NCI-H748 (cell line): ENCODE data around the gene SLC22A17.

Experiments used
- DNase-seq: peaks from one replicate; lab custom pipeline; 2025; ENCODE audit not compliant: unreplicated experiment; lab: John Stamatoyannopoulos, UW

The SLC22A17 gene

GRCh38 chr14:23316300-23316699 is 36.4 kb downstream of the SLC22A17 start:
- no peak for DNase-seq

GRCh38 chr14:23310546-23310945 is 42.1 kb downstream of the SLC22A17 start:
- DNase-seq: no peak

GRCh38 chr14:23308721-23309445 is 43.8 kb downstream of the SLC22A17 start:
- no peak for DNase-seq

DNA sequence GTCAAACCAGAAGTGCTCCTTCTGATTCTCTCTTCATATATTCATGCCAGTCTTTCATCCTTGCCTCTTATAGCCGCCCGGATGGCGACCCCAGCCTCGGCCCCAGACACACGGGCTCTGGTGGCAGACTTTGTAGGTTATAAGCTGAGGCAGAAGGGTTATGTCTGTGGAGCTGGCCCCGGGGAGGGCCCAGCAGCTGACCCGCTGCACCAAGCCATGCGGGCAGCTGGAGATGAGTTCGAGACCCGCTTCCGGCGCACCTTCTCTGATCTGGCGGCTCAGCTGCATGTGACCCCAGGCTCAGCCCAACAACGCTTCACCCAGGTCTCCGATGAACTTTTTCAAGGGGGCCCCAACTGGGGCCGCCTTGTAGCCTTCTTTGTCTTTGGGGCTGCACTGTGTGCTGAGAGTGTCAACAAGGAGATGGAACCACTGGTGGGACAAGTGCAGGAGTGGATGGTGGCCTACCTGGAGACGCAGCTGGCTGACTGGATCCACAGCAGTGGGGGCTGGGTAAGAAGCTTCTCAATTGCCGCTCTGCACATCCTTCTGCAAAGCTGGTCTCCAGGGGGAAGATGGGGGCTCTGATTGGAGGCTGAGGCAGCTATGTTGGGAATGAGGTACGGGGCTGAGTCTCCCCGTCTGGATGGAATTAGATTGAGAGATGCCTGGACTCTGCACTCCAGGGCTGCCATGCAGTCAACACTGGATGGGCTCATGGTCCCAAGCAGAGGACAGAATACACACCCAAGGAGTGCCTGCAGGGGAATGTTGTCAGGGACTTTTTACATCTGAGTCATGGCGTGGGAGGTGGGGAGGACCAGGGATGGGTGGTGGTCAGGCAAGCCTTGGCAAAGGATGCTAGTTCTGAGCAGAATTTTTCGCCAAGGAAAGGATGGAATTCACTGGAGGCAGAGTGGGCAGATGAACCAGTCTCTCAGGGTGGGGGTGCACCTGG is 44.7 kb downstream of the SLC22A17 start:
- no peak for DNase-seq

GRCh38 chr14:23307146-23307530 is 45.5 kb downstream of the SLC22A17 start:
- no peak for DNase-seq

DNA sequence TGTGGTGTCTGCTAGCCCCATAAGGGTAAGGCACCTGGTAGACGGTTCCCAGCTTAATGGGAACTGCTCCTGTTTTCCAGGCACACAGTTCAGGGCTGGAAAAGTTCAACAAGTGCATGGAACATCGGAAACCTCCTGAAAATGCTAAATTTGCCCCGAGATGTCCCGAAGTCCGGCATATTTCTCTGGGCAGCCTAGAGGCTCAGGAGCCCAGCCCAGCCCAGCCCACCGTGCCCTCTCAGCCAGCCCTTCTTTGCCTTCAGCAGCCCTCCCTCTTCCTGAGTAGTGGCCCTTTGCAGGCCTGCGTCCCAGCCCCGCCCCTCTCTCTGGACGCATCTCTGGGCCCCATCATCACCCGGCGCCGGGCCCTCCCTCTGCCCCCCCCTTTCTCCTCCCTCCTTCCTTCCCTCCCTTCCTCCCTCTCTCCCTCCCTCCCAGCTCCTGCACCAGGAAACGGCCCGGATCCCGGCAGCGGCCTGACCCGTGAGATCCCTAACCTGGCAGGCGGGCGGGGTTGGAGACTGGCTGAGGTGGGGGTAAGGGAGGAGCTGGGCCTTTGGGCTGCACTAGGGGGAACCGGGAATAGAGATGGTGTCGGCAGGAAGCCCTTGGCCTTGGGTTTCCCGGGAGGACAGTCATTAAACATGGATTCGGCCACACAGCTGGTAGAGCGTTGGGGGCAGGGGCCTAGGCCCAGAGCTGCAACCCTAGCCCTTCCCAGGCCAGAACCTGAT is 46.1 kb downstream of the SLC22A17 start, which contains the start of gene BCL2L2:
BCL2L2 (plus strand) TSS at position 422 of the 734 bp plus-strand sequence. CDS start 935 bp downstream, outside the sequence.
- peak; percentile 92 for DNase-seq

- DNase-seq: peak; percentile 88
Measured at GRCh38 chr14:23302290-23303225, 50.1 kb downstream of the SLC22A17 start, which contains the start of gene PPP1R3E. TSS of gene PPP1R3E (minus strand) at chr14:23302859. CDS start at chr14:23302576, 283 bp downstream.

DNA sequence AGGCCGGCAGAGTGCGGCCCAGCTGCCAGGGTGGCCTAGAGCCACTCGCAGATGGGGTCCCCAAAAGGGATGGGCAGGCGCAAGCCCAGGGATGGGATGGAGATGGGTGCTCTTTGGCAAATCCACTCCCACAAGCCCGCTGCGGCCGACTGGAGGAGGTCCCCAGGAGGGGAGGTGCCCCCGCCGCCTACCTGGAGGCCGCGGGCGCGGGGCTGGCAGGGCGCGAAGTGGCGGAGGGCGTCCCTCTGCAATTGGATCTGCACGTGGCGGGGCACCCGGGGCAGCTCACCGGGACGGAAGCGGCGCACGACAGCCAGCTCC is 50.8 kb downstream of the SLC22A17 start:
- DNase-seq: no peak

GRCh38 chr14:23301288-23301968 is 51.3 kb downstream of the SLC22A17 start:
- DNase-seq: peak; percentile 99

DNA sequence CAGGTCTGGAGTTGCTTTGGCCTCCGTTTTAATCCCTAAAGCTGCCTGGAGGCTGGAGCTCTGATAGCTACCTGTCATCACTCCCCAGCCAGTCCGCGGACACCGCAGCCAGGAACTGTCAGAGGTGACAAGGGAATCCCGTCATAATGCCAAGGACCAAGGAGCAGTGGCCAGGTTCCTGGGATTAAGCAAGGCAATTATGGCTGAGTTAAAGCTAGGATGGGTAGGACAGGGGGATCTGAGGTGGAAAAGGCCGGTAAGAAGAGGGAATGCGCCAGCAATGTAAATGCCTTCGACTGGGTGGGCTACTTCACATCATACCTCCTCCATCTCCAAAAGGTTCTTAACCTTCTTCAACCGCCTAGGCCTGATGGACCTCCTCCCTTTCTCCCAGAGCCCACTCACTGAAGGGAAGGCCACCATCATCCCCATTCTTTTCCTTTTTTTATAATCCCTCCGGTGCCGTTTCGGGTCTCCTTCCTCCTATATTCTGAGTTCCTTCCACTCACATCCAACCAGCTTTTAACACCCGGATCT is 51.9 kb downstream of the SLC22A17 start:
- DNase-seq: peak; percentile 58

DNA sequence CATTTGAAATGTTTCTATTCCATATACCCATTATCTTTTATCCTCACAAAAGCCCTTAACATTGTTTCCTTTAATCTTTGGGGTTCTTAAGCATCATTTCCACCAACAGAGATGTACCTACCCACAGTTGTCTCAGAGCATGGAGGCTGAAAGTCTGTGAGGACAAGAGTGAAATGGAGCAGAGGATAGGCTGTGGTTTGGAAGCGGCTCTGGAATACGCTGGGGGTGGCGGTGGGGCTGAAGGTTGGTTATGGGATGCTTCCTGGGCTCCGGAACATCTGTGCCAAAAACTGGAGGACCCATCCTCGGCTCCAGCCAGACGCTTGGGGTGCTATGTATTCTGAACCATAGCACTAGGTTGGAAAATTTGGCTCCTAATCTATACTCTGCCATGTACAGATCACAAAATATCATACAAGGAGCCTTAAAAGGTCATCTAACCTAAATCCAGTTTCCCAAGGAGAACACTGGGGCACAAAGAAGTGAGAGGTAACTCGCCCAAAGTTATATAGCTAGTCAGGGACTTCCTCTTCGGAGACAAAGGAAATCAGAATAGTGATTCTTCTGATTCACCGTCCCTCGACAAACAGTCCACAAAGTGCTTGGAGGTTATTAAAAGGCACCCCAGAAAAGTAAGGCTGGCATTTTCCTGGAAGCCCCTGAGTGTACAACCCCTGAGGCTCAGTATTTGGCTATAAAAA is 52.6 kb downstream of the SLC22A17 start:
- no peak for DNase-seq

DNA sequence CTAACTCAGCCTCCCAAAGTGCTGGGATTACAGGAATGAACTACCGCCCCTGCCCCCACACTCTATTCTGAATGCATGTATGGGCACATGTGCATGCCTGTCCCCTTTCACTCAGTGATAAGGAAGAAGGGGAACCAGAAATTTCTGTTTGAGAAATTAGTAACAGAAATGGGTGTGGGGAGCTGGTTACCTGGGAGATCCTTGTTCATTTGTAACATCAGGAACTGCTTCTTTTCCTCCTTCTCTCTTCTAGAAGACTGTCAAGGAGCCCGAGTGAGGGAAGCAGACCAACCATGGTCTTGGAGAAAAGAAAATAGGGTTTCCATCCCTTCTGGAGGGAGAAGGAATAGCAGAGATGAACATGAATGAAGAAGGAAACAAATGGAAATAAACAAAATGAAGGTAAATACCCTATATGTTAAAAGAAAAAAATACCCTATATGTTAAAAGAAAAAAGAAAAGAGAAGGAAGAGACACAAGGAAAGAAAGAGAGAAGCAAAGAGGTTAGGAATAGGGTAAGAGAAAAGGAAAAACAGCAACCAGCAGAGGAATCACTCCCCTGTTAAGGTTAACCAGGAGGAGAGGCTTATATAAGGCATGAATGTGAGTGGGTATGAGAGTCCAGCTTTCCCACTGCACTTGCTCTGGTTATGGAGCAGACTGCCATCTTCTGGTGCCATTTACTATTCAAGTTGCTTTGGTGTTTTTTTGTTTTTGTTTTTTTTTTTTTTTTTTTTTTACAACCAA is 53.3 kb downstream of the SLC22A17 start:
- peak; percentile 43 for DNase-seq

- DNase-seq: no peak
Measured at GRCh38 chr14:23297611-23298277, 54.9 kb downstream of the SLC22A17 start.

DNA sequence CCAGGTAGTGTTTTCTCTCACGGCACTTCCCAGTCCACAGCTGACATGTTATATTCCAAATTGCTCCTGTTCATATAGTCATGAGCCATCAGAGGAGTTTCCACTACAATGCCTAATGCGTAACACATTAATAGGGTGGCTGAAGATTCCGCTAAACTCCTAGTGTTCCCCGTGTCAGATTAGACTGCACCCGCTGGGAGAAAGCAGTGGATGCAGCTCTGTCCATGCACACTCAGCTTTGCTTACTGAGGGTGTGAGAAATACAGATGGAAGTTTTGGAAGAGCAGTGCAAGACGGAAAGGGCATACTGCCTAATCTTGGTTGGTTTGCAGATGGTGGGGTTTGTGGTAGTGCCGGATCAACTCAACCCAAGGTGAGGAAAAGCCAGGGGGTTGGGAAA is 55.6 kb downstream of the SLC22A17 start:
- no peak for DNase-seq
